NCI-H748 (cell line): Measurements from ENCODE around the gene RPS15A.
"Not testable (repeated sequence)": the region's sequence is repeated elsewhere in the genome, so short reads cannot be mapped to it uniquely, and the experiment has no call there.

ENCODE experiments used
- DNase-seq: peaks from one replicate; lab custom pipeline; 2025; ENCODE audit not compliant: unreplicated experiment; lab: John Stamatoyannopoulos, UW

RPS15A gene

DNA sequence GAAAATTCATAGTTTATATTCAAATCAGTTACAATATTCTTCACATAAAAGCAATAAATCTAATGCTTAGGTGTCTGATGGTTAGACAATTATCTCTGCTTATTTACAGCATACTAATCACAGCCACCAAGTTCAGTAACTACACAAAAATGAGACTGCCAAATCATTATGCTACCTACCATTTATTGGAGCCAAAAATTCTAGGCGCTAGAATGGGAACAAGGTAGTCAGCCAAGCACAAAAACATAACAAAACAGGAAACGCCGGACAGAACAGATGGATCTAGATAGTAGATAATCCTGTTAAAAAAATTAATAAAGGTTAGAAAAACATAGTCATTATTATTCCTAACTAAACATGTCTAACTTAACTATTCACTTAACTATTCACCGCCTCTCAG, 7.6 kb upstream of the RPS15A start:
- DNase-seq, result no peak

DNA sequence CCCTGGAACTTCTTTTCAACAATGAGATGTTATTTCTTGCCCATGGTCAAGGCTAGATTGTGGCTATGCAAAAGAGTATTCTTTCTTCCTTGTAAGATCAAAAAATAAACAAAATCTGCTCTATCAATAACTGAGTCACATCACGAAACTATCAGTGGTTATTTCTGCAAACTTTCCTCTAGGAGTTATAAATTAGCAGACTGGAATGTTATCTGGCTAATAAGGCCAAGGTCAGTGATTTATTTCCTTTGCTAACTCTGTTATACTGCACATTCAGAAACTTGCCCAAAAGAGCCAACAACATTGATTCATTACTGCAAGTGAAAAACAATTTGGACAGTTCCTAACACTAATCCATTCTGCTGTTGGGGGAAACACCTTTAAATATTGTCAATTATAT, 6.2 kb upstream of the RPS15A start:
- no peak for DNase-seq

DNA sequence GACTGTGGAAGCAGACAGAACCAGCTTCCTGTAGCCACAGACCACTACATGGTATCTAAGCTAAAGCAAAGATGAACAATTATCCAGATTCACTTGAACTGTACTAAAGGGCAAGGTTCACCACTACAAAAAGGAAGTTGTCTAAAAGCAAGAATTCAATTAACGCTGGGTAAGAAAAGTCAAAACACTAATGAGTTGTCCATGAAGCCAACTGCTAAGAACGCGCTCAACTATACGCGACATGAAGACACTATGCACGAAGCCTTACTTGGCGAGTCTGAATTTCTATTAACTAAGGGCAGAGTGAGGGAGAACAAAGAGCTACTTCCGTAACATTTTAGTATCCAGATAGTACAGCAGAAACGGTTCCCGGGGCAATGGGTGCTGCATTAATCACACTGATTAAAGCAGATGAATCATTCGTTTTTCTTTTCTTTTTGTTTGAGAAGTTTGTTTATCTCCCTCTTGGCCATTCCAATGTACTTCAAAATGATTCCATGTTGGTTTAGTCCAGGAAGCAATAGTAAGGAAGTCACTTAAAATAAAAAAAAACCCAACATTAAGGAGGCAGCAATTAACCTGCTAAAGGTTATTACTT, 2.8 kb upstream of the RPS15A start:
- no peak for DNase-seq

DNA sequence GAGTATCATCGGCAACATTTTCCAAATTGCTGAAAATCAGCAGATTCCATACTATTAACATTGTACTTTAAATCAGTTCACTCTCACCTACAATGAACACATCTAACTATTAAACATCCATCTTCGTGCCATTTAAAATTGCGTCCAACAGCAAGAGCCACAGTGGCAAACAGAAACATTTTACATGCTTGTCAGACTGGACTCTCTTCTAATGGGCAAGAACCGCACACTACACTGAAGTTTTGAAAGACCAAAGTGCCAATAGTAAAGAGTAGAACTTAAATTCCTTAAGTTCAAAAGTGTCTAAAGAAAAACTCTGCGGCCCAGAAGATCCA, 652 bp downstream of the RPS15A start:
- DNase-seq, result no peak

DNA sequence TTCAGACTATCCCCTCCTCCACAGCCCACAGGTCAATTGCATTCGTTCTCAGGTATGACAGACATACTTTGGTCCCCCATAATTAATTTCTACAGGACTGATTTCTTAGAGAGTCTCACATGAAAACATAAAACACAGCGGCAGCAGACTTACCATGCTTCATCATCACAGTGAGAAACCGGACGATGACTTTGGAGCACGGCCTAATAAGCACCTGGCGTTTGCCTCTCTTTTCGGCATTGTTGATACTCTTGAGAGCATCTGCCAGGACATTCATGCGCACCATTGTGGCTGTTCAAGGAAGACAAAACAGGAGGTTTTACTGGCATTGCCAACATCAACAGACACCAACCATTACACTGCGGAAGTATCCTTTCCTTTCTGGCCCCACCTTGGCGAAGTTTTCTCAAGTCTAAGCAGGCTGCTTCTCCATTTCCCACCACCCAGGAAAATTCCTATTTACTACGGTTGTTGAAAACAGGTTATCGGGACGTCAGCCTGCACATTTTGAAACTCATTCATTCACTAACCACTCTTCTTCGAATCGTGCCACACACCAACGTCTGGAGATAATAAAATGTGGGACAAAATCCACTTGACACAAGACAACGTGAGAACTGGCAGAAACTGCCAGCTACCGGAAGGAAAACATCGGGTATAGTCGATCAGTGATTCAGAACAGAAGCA, 1.2 kb downstream of the RPS15A start:
- DNase-seq, result peak; percentile 8

DNA sequence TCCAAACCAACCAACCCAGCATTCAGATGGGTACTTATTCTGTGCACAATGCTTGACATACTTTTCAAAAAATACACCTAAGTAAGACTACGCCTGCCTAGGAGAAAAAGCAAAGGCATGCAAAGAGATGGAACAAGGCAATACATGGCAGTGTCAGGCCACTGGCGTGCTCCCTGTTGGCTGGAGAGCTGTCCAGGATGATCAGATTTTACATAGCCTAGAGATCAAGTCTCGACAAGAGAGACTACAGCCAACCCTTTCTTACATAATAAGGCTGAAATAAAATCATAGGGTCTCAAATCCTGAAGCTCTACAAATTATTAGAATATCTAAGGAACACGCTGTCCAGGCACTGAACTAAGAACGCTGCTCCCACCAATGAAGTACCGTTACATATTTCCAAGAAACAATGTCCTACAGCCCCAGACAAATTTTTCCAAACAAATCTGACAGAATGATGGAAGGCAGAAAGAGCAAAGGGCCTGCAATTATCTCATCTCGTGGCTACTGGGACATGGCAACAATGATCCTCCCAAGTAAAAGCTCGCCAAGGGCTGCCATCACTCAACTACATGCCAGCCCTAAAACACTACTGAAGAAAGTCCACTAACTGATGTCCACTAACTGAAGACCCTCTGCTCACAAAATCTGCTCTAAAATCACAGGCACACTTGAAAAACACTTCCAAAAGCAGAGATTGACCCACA, 5.1 kb downstream of the RPS15A start:
- no peak for DNase-seq

DNA sequence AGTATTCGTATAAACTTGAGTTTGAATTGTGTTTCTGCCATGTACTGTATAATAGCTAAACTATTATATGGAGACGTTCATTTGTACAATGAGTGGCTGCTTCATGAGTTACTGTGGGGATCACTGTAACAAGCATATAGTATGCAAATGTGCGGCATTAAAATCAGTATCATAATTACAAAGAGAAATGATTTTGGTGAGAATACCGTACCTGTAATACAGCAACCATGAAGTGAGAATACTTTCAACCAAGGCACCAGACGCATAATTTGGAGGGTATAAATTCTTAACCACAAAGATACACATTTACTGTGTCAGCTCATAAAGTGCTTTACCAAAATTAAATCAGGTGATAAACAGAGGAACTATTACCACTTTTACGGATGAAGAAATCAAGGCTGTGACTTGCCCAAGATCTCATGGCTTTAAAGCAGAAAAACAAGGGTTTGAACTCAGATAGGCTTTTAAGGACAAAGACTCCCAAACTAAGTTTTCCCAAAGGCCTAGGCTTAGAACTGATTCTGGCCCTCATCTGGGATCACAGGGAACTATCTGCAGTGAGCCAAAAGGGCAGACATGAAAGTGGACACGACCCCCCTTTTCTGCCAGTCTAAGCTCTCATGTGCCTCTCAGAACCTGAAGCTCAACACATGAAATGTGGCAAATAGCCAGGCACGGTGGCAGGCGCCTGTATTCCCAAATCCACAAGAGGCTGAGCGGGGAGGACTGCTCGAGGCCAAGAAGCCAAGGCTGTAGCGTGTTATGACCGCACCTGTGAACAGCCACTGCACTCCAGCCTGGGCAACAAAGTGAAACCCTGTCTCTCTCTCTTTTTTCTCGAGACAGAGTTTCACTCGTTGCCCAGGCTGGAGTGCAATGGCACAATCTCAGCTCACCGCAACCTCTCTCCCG, 6.4 kb downstream of the RPS15A start:
- no peak for DNase-seq

DNA sequence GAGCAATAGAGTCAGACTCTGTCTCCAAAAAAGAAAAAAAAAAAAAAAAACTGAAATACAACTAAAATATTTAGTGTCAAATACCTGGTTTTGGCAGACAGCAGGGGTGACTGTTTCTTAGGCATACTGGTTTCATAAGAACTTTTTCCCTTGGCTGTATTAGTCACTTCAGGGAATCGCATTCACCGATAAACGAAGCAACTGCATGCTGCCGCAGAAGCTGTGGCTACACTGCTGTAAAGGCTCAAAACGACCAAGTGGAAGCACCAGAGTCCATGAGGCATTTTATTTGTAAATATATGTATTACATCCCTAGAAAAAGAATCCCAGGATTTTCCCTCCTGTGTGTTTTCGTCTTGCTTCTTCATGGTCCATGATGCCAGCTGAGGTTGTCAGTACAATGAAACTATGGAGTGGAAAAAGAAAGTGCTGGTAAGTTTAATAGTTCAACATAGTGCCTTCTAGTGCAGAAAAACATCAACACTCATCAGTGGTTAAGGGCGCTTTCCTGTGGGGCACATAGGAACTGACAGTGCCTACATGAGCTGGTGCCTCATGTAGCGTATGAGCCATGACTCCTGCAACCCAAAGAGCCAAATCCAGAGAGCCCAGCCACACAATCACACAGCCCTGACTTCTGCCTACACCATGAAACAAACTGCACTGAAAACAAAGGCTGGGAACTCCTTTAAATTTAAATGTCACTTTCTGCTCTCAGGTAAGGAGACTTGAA, 7.3 kb downstream of the RPS15A start:
- DNase-seq, result no peak

DNA sequence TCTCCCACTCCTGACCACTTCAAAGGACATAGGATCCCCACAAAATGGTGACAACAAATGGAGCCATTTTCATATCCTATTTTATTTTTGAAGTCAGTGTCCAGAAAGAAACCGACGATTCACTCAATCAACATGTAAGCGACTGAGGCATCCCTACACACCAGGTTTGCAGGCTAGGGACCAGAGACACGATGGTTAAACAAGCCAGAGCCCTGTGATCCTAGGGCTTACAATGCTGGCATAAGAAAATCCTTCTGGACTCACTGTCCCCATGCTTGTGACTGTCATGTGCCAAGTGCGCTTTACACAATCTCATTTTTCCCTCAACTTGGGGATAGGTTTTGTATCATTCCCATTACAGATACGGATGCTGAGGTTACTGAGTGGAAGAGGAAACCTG, 8.9 kb downstream of the RPS15A start:
- not testable (repeated sequence) for DNase-seq

DNA sequence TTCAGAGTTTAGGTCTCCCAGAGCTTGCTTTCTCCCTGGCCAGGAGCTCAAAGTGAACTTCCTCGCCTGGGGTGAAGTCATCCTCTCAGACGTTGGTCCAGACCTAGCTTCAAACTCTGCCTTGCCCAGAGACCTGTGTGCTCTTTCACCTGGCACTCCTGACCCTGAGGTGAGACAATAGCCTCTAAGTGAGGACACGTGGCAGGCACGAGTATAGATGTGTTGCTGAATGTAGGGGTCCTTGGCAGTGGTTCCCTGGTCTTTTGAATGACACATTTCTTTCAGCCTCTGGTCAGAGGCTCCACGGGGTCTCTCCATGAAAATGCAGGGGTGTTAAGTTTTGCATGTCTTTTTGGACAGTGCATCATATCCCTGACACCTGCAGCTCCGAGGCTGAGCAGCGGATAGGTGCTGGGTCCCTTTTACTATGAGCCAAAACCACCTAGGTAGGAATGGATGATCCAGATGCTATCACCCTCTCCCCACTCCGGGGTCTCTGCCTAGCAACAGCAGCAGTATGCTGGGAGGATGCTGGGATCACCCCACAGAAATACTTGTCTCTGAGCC, 9.6 kb downstream of the RPS15A start:
- DNase-seq, result not testable (repeated sequence)

DNA sequence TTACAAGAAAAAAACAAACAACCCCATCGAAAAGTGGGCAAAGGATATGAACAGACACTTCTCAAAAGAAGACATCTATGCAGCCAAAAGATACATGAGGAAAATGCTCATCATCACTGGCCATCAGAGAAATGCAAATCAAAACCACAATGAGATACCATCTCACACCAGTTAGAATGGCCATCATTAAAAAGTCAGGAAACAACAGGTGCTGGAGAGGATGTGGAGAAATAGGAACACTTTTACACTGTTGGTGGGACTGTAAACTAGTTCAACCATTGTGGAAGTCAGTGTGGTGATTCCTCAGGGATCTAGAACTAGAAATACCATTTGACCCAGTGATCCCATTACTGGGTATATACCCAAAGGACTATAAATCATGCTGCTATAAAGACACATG, 12.5 kb downstream of the RPS15A start:
- not testable (repeated sequence) for DNase-seq

DNA sequence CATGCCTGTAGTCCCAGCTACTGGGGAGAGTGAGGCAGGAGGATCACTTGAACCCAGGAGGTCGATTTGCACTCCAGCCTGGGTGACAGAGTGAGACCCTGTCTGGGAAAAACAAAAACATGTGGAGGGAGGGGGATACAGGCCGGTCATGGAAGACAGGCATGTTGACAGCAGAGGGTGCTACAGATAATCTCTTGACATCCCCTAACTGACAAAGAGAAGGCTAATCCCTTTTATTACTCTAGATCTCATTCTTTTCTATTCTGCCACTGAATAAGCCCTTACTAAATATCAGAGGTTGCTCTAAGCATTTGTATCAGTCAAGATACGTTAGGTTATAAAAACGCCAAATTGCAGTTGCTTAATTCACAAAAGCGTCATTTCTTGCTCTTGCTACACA, 13.8 kb downstream of the RPS15A start:
- not testable (repeated sequence) for DNase-seq

DNA sequence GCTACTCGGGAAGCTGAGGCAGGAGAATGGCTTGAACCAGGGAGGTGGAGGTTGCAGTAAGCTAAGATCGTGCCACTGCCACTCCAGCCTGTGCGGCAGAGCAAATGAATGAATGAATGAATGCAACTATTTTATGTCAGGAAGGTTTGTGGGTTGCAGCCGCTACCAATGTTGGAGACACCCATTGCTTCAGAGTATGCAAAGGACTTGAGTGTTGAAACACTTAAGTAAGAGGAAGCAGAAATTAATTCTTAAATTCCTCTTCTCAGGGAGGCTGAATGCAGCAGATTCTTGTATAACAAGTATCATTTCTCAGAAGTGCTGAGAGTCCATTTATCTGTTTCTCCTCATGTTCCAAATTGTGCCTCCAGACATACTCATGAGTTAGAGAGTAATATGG, 15.5 kb downstream of the RPS15A start:
- not testable (repeated sequence) for DNase-seq

DNA sequence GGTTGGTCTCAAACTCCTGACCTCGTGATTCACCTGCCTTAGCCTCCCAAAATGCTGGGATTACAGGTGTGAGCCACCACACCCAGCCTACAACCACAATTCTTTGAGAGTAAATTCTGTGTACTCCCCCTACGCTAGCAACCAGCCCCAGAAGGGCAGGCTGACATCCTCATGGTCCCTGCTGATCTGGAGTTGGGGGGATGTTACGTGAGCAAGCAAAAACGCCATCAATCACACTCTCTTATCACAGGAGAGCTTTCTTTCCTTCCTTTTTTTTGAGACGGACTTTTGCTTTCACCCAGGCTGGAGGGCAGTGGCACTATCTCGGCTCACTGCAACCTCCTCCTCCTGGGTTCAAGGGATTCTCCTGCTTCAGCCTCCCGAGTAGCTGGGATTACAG, 18.0 kb downstream of the RPS15A start:
- not testable (repeated sequence) for DNase-seq

DNA sequence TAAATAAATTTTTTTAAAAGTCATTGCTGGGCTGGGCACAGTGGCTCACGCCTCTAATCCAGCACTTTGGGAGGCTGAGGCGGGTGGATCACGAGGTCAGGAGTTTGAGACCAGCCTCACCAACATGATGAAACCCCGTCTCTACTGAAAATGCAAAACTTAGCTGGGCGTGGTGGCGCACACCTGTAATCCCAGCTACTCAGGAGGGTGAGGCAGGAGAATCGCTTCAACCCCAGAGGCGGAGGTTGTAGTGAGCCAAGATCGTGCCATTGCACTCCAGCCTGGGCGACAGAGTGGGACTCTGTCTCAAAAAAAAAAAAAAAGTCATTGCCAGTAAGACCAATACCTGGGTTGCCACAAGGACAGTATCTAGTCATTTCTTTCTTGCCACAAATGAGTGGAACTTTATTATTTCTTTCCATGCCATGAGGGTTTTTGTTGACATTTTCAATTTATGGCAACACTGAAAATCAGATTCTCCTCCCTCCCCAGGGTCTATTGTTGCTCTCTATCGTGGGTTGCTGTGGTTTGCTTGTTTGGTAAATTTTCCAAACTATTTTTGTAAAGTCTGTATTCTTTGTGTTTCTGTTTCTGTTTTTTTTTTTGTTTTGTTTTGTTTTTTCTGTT, 19.7 kb downstream of the RPS15A start:
- DNase-seq, result not testable (repeated sequence)

DNA sequence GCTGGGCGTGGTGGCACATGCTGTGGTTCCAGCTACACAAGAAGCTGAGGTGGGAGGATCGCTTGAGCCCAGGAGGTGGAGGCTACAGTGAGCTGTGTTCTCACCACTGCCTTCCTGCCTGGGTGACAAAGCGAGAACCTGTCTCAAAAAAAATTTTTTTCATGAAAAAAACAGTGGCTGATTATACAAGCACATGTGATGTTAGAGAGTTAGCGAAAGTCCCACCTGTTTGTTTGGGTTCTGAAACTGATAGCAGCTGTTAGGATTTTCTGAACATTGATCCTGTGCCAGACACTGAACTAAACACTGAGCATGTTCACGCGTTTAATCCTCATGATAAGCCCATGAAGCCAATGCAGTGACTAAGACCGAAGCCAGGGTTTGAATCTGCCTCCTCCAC, 22.9 kb downstream of the RPS15A start:
- DNase-seq, result not testable (repeated sequence)

DNA sequence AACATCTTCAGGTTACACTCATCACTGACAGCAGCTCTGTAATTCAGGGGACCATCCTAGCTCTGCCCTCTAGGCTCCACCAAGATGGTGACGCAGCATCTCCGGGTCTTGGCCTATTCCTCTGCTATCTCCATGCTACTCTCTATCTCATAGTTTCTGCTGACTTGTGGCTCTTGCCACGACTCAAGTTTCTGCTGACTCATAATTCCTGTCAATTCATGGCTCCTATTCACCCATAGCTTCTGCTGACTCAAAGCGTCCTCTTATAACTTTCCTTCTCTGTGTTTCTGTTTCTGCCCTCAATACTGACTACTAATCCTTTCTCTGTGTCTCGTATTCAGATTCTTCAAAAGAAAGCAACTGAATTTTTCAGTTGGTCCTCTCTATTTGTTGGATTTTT, 27.4 kb downstream of the RPS15A start:
- not testable (repeated sequence) for DNase-seq

DNA sequence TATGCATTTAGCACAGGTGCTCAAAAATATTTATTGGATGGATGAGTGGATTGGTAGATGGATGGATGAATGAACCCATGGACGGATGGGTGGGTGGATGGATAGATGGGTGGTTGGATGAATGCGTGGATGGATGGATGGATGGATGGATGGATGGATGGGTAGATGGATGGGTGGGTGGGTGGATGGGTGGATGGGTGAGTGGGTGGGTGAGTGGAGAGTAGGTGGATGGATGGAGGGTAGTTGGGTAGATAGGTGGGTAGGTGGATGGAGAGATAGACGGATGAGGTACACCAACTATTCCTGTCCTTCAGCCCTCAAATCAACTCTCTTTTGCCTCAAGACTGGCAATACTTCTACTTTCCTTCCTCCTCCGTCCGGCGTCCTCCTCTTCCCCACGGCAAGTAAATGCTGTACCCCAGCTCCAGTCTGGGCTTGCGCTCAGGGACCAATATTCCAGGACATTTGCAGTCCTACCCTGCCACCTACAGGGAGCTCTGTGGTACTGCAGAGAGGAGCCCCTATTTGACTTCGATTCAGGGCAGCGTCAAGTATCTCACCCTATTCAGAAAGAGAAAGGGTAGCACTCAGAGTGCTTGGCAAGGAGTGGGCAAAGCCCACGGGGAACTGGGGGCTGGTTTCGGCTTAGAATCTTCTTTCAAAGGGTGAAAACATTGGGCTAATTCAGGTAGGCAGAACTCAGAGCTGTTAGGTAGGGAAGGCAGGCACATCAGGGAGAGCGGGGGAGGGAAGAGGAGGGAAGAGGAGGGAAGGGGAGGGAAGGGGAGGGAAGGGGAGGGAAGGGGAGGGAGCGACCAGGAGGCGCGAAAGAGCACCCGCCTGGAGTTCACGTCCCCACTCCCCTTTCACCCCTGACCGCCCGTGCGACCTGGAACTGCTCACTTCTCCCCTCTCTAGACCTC, 30.3 kb downstream of the RPS15A start:
- peak; percentile 24 for DNase-seq
